Glutamatergic neuron (in vitro differentiated cells): ENCODE data around the gene CLNK. TPM values are rescaled to one million over a fixed set of nuclear protein-coding genes. Genes with fewer than 3 reads are reported as not detected.

Experiments used
- DNase-seq: peaks from one replicate; pipeline ENCODE4 v3.0.0; 2022
- H3K27ac Mint-ChIP-seq: one replicate; pipeline ENCODE4 v1.8.0; 2020; ENCODE audit warnings: mild to moderate bottlenecking, mixed read lengths, inconsistent platforms; ENCODE audit not compliant: unreplicated experiment
- H3K27me3 Mint-ChIP-seq: one replicate; pipeline ENCODE4 v1.8.0; 2020; ENCODE audit warnings: mild to moderate bottlenecking, moderate library complexity, mixed read lengths, inconsistent platforms; ENCODE audit not compliant: unreplicated experiment
- H3K36me3 Mint-ChIP-seq: one replicate; pipeline ENCODE4 v1.8.0; 2020; ENCODE audit warnings: mild to moderate bottlenecking, mixed read lengths, inconsistent platforms; ENCODE audit not compliant: unreplicated experiment
- H3K4me1 Mint-ChIP-seq: one replicate; pipeline ENCODE4 v1.8.0; 2020; ENCODE audit warnings: mild to moderate bottlenecking, low read depth, mixed read lengths, inconsistent platforms; ENCODE audit not compliant: unreplicated experiment
- H3K4me3 Mint-ChIP-seq: one replicate; pipeline ENCODE4 v1.8.0; 2020; ENCODE audit warnings: mild to moderate bottlenecking, mixed read lengths, inconsistent platforms; ENCODE audit not compliant: unreplicated experiment
- H3K9me3 Mint-ChIP-seq: one replicate; pipeline ENCODE4 v1.8.0; 2020; ENCODE audit warnings: mild to moderate bottlenecking, moderate library complexity, mixed read lengths, inconsistent platforms; ENCODE audit not compliant: unreplicated experiment
- CTCF ChIP-seq: fragments of 200-600 bp; sonication (generic); IDR thresholded peaks from one replicate; pipeline ENCODE4 v1.5.0; 2021; ENCODE audit not compliant: partially characterized antibody, unreplicated experiment
- total RNA-seq: library from RNA; stranded (reverse); fragmentation: NEBNext Ultra II Directional; extraction: Animal tissue kit (Norgen Biotek cat#: 25700); gene quantifications from one replicate; pipeline ENCODE4 v1.2.1, GENCODE V29; 2021; ENCODE audit not compliant: unreplicated experiment

The CLNK gene
- total RNA-seq, 1 donor from 2014 or later, result not detected

- no peak overlapping the region for H3K4me3 Mint-ChIP-seq
- TF ChIP-seq CTCF, result no peak
- DNase-seq, result no peak
- H3K4me1 Mint-ChIP-seq, result peaks cover 6% of the 10 kb centered on the region
- no peaks in the 10 kb centered on the region for H3K27me3 Mint-ChIP-seq
- H3K36me3 Mint-ChIP-seq, result peaks cover 4% of the 10 kb centered on the region
- peaks cover 2% of the 10 kb centered on the region for H3K9me3 Mint-ChIP-seq
- no peak overlapping the region for H3K27ac Mint-ChIP-seq
These were observed 30.6 kb upstream of the CLNK start for GRCh38 chr4:10715135-10715534.

- TF ChIP-seq CTCF, result no peak
- peaks cover 2% of the 10 kb centered on the region for H3K9me3 Mint-ChIP-seq
- no peak overlapping the region for H3K4me3 Mint-ChIP-seq
- H3K27ac Mint-ChIP-seq, result no peak overlapping the region
- H3K27me3 Mint-ChIP-seq, result no peaks in the 10 kb centered on the region
- H3K4me1 Mint-ChIP-seq, result peaks cover 6% of the 10 kb centered on the region
- DNase-seq, result no peak
- peaks cover 4% of the 10 kb centered on the region for H3K36me3 Mint-ChIP-seq
These were observed 29.0 kb upstream of the CLNK start for GRCh38 chr4:10713591-10713990.

DNA sequence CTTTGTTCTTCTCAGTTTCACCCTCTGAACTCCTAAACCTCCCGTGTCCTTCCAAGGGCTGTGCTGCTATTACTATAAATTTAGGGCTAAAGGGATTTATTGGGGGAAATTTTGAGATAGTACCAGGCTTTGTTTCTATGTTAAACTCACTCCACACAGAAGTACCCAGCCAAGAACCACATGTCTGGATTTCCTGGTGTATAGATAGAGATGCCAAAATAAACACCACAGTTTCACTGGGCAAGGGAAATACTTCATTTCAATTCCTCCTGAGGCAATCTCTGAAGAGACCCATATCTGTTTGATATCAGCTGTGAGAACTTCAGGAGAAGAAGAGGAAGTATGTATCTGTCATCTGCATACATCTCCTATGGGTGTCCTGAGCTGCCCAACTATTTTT, 21.7 kb upstream of the CLNK start:
- H3K9me3 Mint-ChIP-seq, result peaks cover 4% of the 10 kb centered on the region
- no peak for TF ChIP-seq CTCF
- peaks cover 6% of the 10 kb centered on the region for H3K4me1 Mint-ChIP-seq
- H3K27me3 Mint-ChIP-seq, result peaks cover 2% of the 10 kb centered on the region
- no peak overlapping the region for H3K27ac Mint-ChIP-seq
- no peak overlapping the region for H3K4me3 Mint-ChIP-seq
- DNase-seq, result no peak
- no peaks in the 10 kb centered on the region for H3K36me3 Mint-ChIP-seq

DNA sequence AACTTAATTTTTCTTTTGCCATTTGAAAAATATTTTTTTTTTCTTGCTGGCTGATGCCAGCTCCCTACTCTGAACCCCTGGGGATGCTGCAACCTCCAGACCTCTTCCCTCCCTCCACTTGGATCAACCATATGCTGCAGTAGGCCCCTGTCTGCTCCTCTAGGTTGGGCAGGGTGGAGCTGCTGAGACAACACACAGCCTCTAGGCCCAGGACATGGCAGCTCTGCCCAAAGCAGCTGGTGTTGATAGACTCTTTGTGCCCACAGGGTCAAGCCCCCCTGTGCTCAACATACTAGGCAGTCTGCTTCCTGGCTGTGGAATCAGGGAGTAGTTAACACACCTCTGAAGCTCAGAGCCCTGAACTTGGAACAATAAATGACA, 19.9 kb upstream of the CLNK start:
- H3K9me3 Mint-ChIP-seq, result peaks cover 4% of the 10 kb centered on the region
- TF ChIP-seq CTCF, result no peak

GRCh38 chr4:10703766-10704429, 19.3 kb upstream of the CLNK start:
- H3K9me3 Mint-ChIP-seq, result peaks cover 4% of the 10 kb centered on the region
- H3K4me3 Mint-ChIP-seq, result no peak overlapping the region
- H3K36me3 Mint-ChIP-seq, result no peaks in the 10 kb centered on the region
- H3K27ac Mint-ChIP-seq, result no peak overlapping the region
- peaks cover 6% of the 10 kb centered on the region for H3K4me1 Mint-ChIP-seq
- DNase-seq, result no peak
- TF ChIP-seq CTCF, result no peak
- H3K27me3 Mint-ChIP-seq, result peaks cover 2% of the 10 kb centered on the region

More for the DNA sequence above, 19.9 kb upstream of the CLNK start:
- no peak for DNase-seq
- H3K27me3 Mint-ChIP-seq, result peaks cover 2% of the 10 kb centered on the region
- H3K4me3 Mint-ChIP-seq, result no peak overlapping the region
- no peaks in the 10 kb centered on the region for H3K36me3 Mint-ChIP-seq
- H3K27ac Mint-ChIP-seq, result no peak overlapping the region
- peaks cover 6% of the 10 kb centered on the region for H3K4me1 Mint-ChIP-seq
